ENCODE measurements around the gene SMARCD3. TPM values are rescaled to one million over a fixed set of nuclear protein-coding genes. Genes with fewer than 3 reads are reported as not detected.

SMARCD3 gene
- total and polyA plus RNA-seq, 2 donors from 2014 or later: 46.4 to 52.5 TPM

DNA sequence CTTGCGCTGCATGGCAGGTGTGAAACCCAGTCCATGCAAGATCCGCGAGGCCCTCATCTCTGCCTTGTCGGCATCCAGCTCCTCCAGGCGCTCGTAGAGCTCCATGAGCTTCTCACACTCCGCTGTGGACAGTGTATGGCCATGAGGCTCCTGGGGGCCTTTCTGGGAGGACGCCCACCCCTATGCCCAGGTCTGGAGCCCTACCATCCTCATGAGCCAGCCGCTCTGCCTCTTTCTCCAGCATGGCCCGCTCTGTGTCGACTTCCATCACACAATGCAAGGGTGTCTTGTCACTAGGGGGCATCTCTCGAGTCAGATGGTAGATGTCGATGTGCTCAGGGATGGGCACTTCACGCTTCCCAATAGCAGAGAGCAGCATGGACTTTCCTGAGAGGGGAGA lies 24.8 kb downstream of the SMARCD3 start:
- H3K27ac ChIP-seq (ENCODE audit: low read depth in 2 of 2, low read length in 2 of 2): no peak overlapping the region
- H3K4me3 ChIP-seq (ENCODE audit: low read length in 3 of 3): no peak overlapping the region
- peaks cover 6 to 41% (median 40%) of the 10 kb centered on the region in 3 donors for H3K36me3 ChIP-seq (ENCODE audit: control insufficient read depth in 2 of 3, insufficient read depth in 3 of 3, low read length in 3 of 3)
- H3K27me3 ChIP-seq (ENCODE audit: control insufficient read depth, insufficient read depth, low read length): no peaks in the 10 kb centered on the region
- TF ChIP-seq, protein P1, sequence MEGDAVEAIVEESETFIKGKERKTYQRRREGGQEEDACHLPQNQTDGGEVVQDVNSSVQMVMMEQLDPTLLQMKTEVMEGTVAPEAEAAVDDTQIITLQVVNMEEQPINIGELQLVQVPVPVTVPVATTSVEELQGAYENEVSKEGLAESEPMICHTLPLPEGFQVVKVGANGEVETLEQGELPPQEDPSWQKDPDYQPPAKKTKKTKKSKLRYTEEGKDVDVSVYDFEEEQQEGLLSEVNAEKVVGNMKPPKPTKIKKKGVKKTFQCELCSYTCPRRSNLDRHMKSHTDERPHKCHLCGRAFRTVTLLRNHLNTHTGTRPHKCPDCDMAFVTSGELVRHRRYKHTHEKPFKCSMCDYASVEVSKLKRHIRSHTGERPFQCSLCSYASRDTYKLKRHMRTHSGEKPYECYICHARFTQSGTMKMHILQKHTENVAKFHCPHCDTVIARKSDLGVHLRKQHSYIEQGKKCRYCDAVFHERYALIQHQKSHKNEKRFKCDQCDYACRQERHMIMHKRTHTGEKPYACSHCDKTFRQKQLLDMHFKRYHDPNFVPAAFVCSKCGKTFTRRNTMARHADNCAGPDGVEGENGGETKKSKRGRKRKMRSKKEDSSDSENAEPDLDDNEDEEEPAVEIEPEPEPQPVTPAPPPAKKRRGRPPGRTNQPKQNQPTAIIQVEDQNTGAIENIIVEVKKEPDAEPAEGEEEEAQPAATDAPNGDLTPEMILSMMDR (IDR thresholded peaks at IDR 0.05; ENCODE audit: borderline replicate concordance, extremely low read depth, insufficient read depth): no peak
- H3K9me3 ChIP-seq (ENCODE audit: control insufficient read depth in 2 of 3, insufficient read depth in 1 of 3, low read length in 3 of 3): no peaks in the 10 kb centered on the region
- DNase-seq: no peak
- intact Hi-C loops (cut with DNase I): no loop called here
- H3K9ac ChIP-seq (ENCODE audit: low read length in 3 of 3): no peak overlapping the region
- no peak for FAIRE-seq
- H3K4me1 ChIP-seq (ENCODE audit: control insufficient read depth in 2 of 3, insufficient read depth in 2 of 3, low read depth in 1 of 3, low read length in 3 of 3): peaks cover 2 to 13% (median 7%) of the 10 kb centered on the region in 3 donors

- Histone ChIP-seq H3K36me3 (ENCODE audit: control insufficient read depth in 2 of 3, insufficient read depth in 3 of 3, low read length in 3 of 3) (peaks cover 10 to 58% (median 53%) of the 10 kb centered on the region in 3 donors), H3K4me3 (ENCODE audit: low read length in 3 of 3) (no peak overlapping the region), H3K9ac (ENCODE audit: low read length in 3 of 3) (no peak overlapping the region), H3K27me3 (ENCODE audit: control insufficient read depth, insufficient read depth, low read length) (no peaks in the 10 kb centered on the region), H3K4me1 (ENCODE audit: control insufficient read depth in 2 of 3, insufficient read depth in 2 of 3, low read depth in 1 of 3, low read length in 3 of 3) (no peaks in the 10 kb centered on the region), H3K9me3 (ENCODE audit: control insufficient read depth in 2 of 3, insufficient read depth in 1 of 3, low read length in 3 of 3) (no peaks in the 10 kb centered on the region), H3K27ac (ENCODE audit: low read depth in 2 of 2, low read length in 2 of 2) (no peak overlapping the region)
- FAIRE-seq (no peak), DNase-seq (no peak)
- intact Hi-C loops (cut with DNase I): no loop called here
- TF ChIP-seq, protein P1 (IDR thresholded peaks at IDR 0.05; ENCODE audit: borderline replicate concordance, extremely low read depth, insufficient read depth): no peak
Measured at GRCh38 chr7:151218170-151218569, 30.3 kb downstream of the SMARCD3 start.

GRCh38 chr7:151215396-151215795 lies 33.1 kb downstream of the SMARCD3 start:
- Histone ChIP-seq H3K9ac (ENCODE audit: low read length in 3 of 3) (no peak overlapping the region), H3K27ac (ENCODE audit: low read depth in 2 of 2, low read length in 2 of 2) (no peak overlapping the region), H3K27me3 (ENCODE audit: control insufficient read depth, insufficient read depth, low read length) (no peaks in the 10 kb centered on the region), H3K4me1 (ENCODE audit: control insufficient read depth in 2 of 3, insufficient read depth in 2 of 3, low read depth in 1 of 3, low read length in 3 of 3) (no peaks in the 10 kb centered on the region), H3K36me3 (ENCODE audit: control insufficient read depth in 2 of 3, insufficient read depth in 3 of 3, low read length in 3 of 3) (peaks cover 6 to 44% (median 40%) of the 10 kb centered on the region in 3 donors), H3K9me3 (ENCODE audit: control insufficient read depth in 2 of 3, insufficient read depth in 1 of 3, low read length in 3 of 3) (no peaks in the 10 kb centered on the region), H3K4me3 (ENCODE audit: low read length in 3 of 3) (no peak overlapping the region)
- TF ChIP-seq, protein P1 (IDR thresholded peaks at IDR 0.05; ENCODE audit: borderline replicate concordance, extremely low read depth, insufficient read depth): no peak
- intact Hi-C loops (cut with DNase I): no loop called here
- FAIRE-seq (no peak), DNase-seq (no peak)

- Histone ChIP-seq H3K4me1 (ENCODE audit: control insufficient read depth in 2 of 3, insufficient read depth in 2 of 3, low read depth in 1 of 3, low read length in 3 of 3) (no peaks in the 10 kb centered on the region), H3K4me3 (ENCODE audit: low read length in 3 of 3) (no peak overlapping the region), H3K9ac (ENCODE audit: low read length in 3 of 3) (no peak overlapping the region), H3K36me3 (ENCODE audit: control insufficient read depth in 2 of 3, insufficient read depth in 3 of 3, low read length in 3 of 3) (peaks cover 6 to 35% (median 32%) of the 10 kb centered on the region in 3 donors), H3K27me3 (ENCODE audit: control insufficient read depth, insufficient read depth, low read length) (no peaks in the 10 kb centered on the region), H3K9me3 (ENCODE audit: control insufficient read depth in 2 of 3, insufficient read depth in 1 of 3, low read length in 3 of 3) (no peaks in the 10 kb centered on the region), H3K27ac (ENCODE audit: low read depth in 2 of 2, low read length in 2 of 2) (no peak overlapping the region)
- DNase-seq (no peak), FAIRE-seq (no peak)
- intact Hi-C loops (cut with DNase I): no loop called here
- TF ChIP-seq, protein P1 (IDR thresholded peaks at IDR 0.05; ENCODE audit: borderline replicate concordance, extremely low read depth, insufficient read depth): no peak
Measured at GRCh38 chr7:151213826-151214225, 34.7 kb downstream of the SMARCD3 start.

Measured in kidney (tissue), 14 donors.